Upper lobe of left lung (tissue), 4 donors: Measurements from ENCODE around the gene SCLY.

Source experiments
- EP300 ChIP-seq, 4 donors: sonication (generic); formaldehyde crosslinking; IDR thresholded peaks; one replicate each; pipeline ENCODE4 v1.5.1; 2017; ENCODE audit warnings: antibody characterized with exemption in 4 of 4, control low read depth in 2 of 4
- POLR2A ChIP-seq, 4 donors: fragments of 450-650 bp; IDR thresholded peaks; one replicate each; pipeline ENCODE4 v1.5.1; 2016 to 2017; ENCODE audit warnings: antibody characterized with exemption in 4 of 4, mild to moderate bottlenecking in 2 of 4
- POLR2AphosphoS5 ChIP-seq, 2 donors: sonication (generic); formaldehyde crosslinking; IDR thresholded peaks; one replicate each; pipeline ENCODE4 v1.5.1; 2017; ENCODE audit warnings: antibody characterized with exemption in 2 of 2
- TF ChIP-seq, protein P1 (sequence below), 6 experiments: fragments of 450-650 bp in 4 of 6; fragments of 200-600 bp in 2 of 6; sonication (generic) in 2 of 6; IDR thresholded peaks; one replicate each; pipeline ENCODE4 v1.5.1; 2016 to 2019; ENCODE audit warnings: antibody characterized with exemption in 6 of 6

DNA sequence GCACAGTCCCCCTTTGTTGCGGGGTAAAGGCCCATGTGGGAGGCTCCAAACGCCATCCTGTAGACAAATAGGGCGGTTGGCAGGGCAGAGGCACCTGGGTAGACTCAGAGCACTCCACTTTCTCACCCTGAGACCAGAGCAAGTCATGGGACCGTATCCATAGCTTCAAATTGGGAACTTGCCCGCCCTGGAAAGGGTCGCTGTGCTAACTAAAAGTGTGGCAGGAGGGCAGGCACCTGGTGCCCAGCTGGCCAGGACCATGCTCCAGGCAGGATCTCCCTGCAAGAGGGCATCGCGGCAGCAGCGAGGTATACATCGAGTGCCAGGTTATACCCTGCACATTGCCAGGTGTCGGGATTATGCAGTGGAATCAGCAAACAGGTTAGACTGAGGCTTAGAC is 20.8 kb upstream of the SCLY start:
- TF ChIP-seq EP300 (IDR thresholded peaks at IDR 0.05) = no peak
- TF ChIP-seq, protein P1, sequence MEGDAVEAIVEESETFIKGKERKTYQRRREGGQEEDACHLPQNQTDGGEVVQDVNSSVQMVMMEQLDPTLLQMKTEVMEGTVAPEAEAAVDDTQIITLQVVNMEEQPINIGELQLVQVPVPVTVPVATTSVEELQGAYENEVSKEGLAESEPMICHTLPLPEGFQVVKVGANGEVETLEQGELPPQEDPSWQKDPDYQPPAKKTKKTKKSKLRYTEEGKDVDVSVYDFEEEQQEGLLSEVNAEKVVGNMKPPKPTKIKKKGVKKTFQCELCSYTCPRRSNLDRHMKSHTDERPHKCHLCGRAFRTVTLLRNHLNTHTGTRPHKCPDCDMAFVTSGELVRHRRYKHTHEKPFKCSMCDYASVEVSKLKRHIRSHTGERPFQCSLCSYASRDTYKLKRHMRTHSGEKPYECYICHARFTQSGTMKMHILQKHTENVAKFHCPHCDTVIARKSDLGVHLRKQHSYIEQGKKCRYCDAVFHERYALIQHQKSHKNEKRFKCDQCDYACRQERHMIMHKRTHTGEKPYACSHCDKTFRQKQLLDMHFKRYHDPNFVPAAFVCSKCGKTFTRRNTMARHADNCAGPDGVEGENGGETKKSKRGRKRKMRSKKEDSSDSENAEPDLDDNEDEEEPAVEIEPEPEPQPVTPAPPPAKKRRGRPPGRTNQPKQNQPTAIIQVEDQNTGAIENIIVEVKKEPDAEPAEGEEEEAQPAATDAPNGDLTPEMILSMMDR (IDR thresholded peaks at IDR 0.05) = no peak
- TF ChIP-seq POLR2AphosphoS5 (IDR thresholded peaks at IDR 0.05) = no peak
- no peak for TF ChIP-seq POLR2A (IDR thresholded peaks at IDR 0.05)
